Transverse colon (tissue), 4 donors: ENCODE data around the gene ZBTB7C.

Source experiments
- CTCF ChIP-seq, 5 experiments: fragments of 200-600 bp in 3 of 5; fragments of 450-650 bp in 2 of 5; sonication (generic) in 3 of 5; IDR thresholded peaks; 1 replicate in 2 of 5; 2 replicates in 3 of 5; pipeline ENCODE4 v1.5.1; 2016 to 2017; ENCODE audit warnings: antibody characterized with exemption in 5 of 5, inconsistent platforms in 3 of 5, mild to moderate bottlenecking in 2 of 5, moderate library complexity in 1 of 5
- EP300 ChIP-seq: sonication (generic); formaldehyde crosslinking; IDR thresholded peaks from one replicate; pipeline ENCODE4 v1.6.1; 2017; ENCODE audit warnings: antibody characterized with exemption, low read depth
- POLR2AphosphoS5 ChIP-seq, 3 donors: sonication (generic); formaldehyde crosslinking; IDR thresholded peaks; one replicate each; pipeline ENCODE4 v1.6.1; 2016; ENCODE audit warnings: antibody characterized with exemption in 3 of 3

GRCh38 chr18:48066225-48066652, 342.9 kb downstream of the ZBTB7C start:
- TF ChIP-seq CTCF (IDR thresholded peaks at IDR 0.05) (no peak), POLR2AphosphoS5 (IDR thresholded peaks at IDR 0.05) (no peak), EP300 (no peak)
